GM23248 (cell line): Measurements from ENCODE around the gene RAB15.

Experiments used
- EZH2 ChIP-seq: fragments of 200-600 bp; sonication (generic); IDR thresholded peaks from 2 replicates; pipeline ENCODE4 v1.6.1; 2018; ENCODE audit warnings: antibody characterized with exemption, mild to moderate bottlenecking; ENCODE audit not compliant: insufficient read depth, poor library complexity, severe bottlenecking
- EZH2phosphoT487 ChIP-seq: fragments of 200-600 bp; sonication (generic); IDR thresholded peaks from 2 replicates; pipeline ENCODE4 v1.6.1; 2018; ENCODE audit warnings: antibody characterized with exemption, moderate library complexity, mild to moderate bottlenecking, low read depth; ENCODE audit not compliant: insufficient read depth

DNA sequence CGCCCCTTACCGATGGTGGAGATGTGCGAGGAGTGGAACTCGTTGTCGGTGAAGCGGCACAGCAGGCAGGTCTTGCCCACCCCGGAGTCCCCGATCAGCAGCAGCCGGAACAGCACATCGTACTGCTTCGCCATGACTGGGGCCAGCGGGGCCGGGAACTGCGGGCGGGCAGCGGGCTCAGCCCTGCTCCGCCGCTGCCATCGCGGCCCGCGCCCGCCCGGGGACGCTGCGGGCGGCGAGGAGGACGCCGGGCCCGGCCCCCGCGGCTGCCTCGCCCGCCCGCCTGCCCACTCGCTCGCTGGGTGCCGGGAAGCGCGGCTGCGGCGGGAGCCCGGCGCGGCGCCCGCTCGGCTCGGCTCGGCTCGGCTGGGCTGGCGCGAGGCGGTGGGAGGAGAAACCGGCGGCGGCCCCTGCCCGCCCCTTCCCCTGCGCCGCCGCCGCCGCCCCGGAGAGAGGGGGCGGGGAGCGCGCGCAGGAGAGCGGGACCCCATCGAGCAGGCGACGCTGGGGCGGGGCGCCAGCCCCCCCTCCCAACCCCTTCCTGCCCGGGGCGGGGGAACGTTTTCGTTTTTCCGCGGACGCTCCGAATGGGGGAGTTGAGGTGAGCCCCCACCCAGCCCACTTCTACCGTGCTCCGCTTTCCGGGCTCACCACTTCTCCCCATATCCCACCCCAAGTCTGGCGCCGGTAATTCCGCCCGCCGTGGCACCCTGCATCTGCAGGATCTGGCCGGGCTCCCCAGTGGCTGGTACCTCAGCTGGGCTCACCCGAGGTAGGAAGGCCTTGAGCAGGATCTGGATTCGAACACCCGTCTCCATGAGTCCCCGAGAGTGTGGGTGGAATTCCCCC, at the start of gene RAB15:
- TF ChIP-seq EZH2, result no peak
- no peak for TF ChIP-seq EZH2phosphoT487
